DMS 273 (cell line): Measurements from ENCODE around the gene PTPRD.
"Not testable (repeated sequence)": the region's sequence is repeated elsewhere in the genome, so short reads cannot be mapped to it uniquely, and the experiment has no call there.

Source experiments
- DNase-seq: peaks from one replicate; lab custom pipeline; 2025; ENCODE audit not compliant: unreplicated experiment; lab: John Stamatoyannopoulos, UW

Gene PTPRD

GRCh38 chr9:9392755-9393154 is 1220.0 kb downstream of the PTPRD start:
- DNase-seq = no peak

- DNase-seq = no peak
Measured at GRCh38 chr9:9389904-9390303, 1222.9 kb downstream of the PTPRD start.

- no peak for DNase-seq
Measured at GRCh38 chr9:9387511-9388115, 1225.2 kb downstream of the PTPRD start.

GRCh38 chr9:9362332-9362731 is 1250.5 kb downstream of the PTPRD start:
- DNase-seq = no peak

GRCh38 chr9:9352877-9353481 is 1259.8 kb downstream of the PTPRD start:
- no peak for DNase-seq

- DNase-seq = no peak
Measured at GRCh38 chr9:9341203-9341602, 1271.6 kb downstream of the PTPRD start.

- no peak for DNase-seq
Measured at GRCh38 chr9:9337129-9337528, 1275.7 kb downstream of the PTPRD start.

GRCh38 chr9:9326749-9327148 is 1286.1 kb downstream of the PTPRD start:
- DNase-seq = no peak

- DNase-seq = no peak
Measured at GRCh38 chr9:9319007-9319406, 1293.8 kb downstream of the PTPRD start.

- not testable (repeated sequence) for DNase-seq
Measured at GRCh38 chr9:9310743-9311142, 1302.1 kb downstream of the PTPRD start.

GRCh38 chr9:9305600-9305999 is 1307.2 kb downstream of the PTPRD start:
- DNase-seq = no peak

GRCh38 chr9:9299134-9299533 is 1313.7 kb downstream of the PTPRD start:
- no peak for DNase-seq

- DNase-seq = no peak
Measured at GRCh38 chr9:9286001-9286400, 1326.8 kb downstream of the PTPRD start.

GRCh38 chr9:9284201-9284600 is 1328.6 kb downstream of the PTPRD start:
- DNase-seq = no peak

GRCh38 chr9:9283159-9283986 is 1329.4 kb downstream of the PTPRD start:
- no peak for DNase-seq

GRCh38 chr9:9275601-9276000 is 1337.2 kb downstream of the PTPRD start:
- DNase-seq = no peak

GRCh38 chr9:9257999-9258498 is 1354.8 kb downstream of the PTPRD start:
- DNase-seq = no peak

- no peak for DNase-seq
Measured at GRCh38 chr9:9246726-9247125, 1366.1 kb downstream of the PTPRD start.

GRCh38 chr9:9231946-9232345 is 1380.9 kb downstream of the PTPRD start:
- DNase-seq = no peak

GRCh38 chr9:9229269-9229668 is 1383.5 kb downstream of the PTPRD start:
- DNase-seq = no peak

GRCh38 chr9:9223175-9223574 is 1389.6 kb downstream of the PTPRD start:
- no peak for DNase-seq

GRCh38 chr9:9222730-9223129 is 1390.1 kb downstream of the PTPRD start:
- DNase-seq = no peak
